WERI-Rb-1 (cell line): ENCODE results near the gene RHEBL1.

Source experiments
- DNase-seq: peaks from one replicate; pipeline ENCODE4 v3.0.0-alpha.2; 2020
- H3K27ac ChIP-seq: fragments of 250-450 bp; sonication (Bioruptor Pico); 2 replicates; pipeline ENCODE4 v1.5.1; 2020; ENCODE audit warnings: mild to moderate bottlenecking, moderate library complexity
- H3K27me3 ChIP-seq: fragments of 250-450 bp; sonication (Bioruptor Pico); 2 replicates; pipeline ENCODE4 v1.5.1; 2021; ENCODE audit warnings: mild to moderate bottlenecking, low read depth, moderate library complexity; ENCODE audit not compliant: insufficient read depth, severe bottlenecking
- H3K36me3 ChIP-seq: fragments of 250-450 bp; sonication (Bioruptor Pico); 2 replicates; pipeline ENCODE4 v1.5.1; 2020; ENCODE audit warnings: mild to moderate bottlenecking, moderate library complexity
- H3K4me3 ChIP-seq: 2 replicates; pipeline ENCODE4 v1.5.1; 2011; ENCODE audit warnings: low read depth, mild to moderate bottlenecking, control low read depth, low read length
- H3K9me3 ChIP-seq: fragments of 250-450 bp; sonication (Bioruptor Pico); 2 replicates; pipeline ENCODE4 v1.5.1; 2021; ENCODE audit warnings: mild to moderate bottlenecking, moderate library complexity; ENCODE audit not compliant: severe bottlenecking
- TF ChIP-seq, protein P1 (sequence below): IDR thresholded peaks from 2 replicates; pipeline ENCODE4 v1.5.1; 2011; ENCODE audit warnings: low read depth, mild to moderate bottlenecking, control low read depth, inconsistent platforms, low read length

RHEBL1 gene, protein sequence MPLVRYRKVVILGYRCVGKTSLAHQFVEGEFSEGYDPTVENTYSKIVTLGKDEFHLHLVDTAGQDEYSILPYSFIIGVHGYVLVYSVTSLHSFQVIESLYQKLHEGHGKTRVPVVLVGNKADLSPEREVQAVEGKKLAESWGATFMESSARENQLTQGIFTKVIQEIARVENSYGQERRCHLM

DNA sequence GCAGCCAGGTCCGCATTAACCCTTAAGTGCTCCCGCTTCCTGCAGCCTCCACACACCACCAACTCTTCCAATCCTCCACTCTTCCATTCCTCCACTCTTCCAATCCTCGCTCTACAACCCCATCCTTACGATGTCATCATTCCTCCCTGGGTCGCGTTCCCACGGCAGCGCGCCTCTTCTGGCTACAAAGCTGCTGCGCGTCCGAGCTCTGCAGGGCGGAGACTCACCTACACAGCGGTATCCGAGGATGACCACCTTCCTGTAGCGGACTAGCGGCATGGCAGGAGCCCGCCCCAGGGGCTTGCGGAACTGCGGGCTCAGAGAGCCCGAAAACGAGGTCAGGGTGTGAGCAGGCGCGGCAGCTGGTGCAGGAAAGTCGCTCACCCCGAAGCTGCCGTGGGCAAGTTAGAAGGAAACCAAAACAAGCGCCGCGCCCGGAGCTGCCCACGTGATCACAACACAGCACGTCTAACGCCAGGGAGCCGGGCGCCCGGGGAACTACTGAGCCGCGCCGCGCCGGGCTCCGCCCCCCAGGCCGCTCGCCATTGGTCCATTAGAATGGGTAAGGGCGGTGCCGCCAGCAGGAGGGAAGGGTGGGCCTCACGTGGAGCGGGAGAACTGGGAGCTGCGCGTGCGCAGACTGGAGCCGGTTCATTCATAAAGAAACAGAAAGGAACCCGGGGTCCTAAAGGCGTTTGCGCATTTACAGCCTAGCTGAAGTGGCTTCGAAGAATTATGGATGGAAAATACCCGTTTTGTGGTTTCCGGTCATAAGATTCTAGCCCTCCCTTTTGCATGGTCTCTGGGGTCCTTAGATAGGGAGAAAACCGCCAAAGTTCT, at the start of gene RHEBL1:
RHEBL1 (minus strand) TSS at position 473 of the 840 bp plus-strand sequence; CDS start at position 279, 194 bp downstream.
- TF ChIP-seq, protein P1, sequence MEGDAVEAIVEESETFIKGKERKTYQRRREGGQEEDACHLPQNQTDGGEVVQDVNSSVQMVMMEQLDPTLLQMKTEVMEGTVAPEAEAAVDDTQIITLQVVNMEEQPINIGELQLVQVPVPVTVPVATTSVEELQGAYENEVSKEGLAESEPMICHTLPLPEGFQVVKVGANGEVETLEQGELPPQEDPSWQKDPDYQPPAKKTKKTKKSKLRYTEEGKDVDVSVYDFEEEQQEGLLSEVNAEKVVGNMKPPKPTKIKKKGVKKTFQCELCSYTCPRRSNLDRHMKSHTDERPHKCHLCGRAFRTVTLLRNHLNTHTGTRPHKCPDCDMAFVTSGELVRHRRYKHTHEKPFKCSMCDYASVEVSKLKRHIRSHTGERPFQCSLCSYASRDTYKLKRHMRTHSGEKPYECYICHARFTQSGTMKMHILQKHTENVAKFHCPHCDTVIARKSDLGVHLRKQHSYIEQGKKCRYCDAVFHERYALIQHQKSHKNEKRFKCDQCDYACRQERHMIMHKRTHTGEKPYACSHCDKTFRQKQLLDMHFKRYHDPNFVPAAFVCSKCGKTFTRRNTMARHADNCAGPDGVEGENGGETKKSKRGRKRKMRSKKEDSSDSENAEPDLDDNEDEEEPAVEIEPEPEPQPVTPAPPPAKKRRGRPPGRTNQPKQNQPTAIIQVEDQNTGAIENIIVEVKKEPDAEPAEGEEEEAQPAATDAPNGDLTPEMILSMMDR: peak; percentile 36; the same call in 1 of the 2 replicates
- Histone ChIP-seq H3K9me3 (no peaks in the 10 kb centered on the region), H3K27ac (peak within 1 kb of the TSS; percentile 68), H3K36me3 (peaks cover 6% of the 10 kb centered on the region), H3K27me3 (no peaks in the 10 kb centered on the region), H3K4me3 (peak within 1 kb of the TSS; percentile 58)
- DNase-seq: peak; percentile 99

DNA sequence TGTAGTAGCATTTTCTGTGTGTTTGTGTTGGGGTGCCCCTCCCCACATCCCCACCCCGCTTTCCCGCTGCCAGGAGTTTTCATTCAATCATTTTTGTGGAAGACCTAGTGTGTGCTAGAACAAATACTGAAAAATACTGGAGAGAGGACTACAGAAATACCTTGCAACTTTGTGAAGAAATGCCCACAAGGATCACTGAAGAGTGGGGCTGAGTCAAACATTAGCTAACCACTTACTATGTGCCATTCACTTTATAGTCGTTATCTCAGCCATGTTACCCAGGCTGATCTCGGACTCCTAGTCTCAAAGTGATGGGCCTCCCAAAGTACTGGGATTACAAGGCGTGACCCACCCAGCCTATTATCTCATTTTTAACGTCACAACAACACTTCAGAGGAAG, 41.4 kb upstream of the RHEBL1 start:
- TF ChIP-seq, protein P1: no peak
- Histone ChIP-seq H3K9me3 (peaks cover 3% of the 10 kb centered on the region), H3K27ac (peak overlapping the region; percentile 36; the same call in 1 of the 2 replicates), H3K36me3 (peaks cover 6% of the 10 kb centered on the region; the same call in 1 of the 2 replicates), H3K4me3 (peak overlapping the region; percentile 98), H3K27me3 (no peaks in the 10 kb centered on the region)
- DNase-seq: no peak

DNA sequence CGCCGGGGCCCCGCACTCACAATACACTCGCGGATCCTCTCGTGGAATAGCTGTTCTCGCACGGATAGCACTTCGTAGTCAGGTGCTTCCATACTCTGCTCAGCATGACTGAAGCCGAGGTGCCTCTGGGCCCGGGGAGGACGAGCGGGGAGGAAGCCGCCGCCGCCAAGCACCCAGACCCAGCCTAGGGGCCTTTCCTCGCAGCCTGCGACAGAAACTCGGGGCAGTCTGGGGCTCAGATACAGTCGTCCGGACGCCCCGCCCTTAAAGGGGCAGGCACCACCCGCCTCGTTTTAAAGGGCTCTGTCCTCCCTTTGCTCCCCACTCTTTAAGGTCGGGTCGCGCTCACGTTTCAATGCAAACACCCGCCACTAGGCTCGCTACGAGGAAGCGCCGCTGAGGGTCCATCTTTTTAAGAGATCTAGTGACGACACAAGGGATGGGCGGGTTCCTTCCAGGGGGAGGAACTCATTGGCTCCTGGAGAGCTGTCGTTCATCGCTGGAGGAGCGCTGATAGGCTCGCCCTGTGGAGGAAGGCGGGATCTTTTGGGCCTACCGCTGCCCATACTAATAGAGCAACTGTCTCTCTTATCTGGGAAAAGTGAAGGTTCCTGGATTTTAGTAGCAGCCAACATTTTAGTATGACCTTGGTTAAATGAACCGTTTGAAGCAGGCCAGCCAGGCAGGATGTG, 40.8 kb upstream of the RHEBL1 start, which contains the start of gene LMBR1L:
LMBR1L (minus strand) TSS at position 384 of the 692 bp plus-strand sequence; CDS start at position 92, 292 bp downstream.
- H3K36me3 ChIP-seq: peaks cover 11% of the 10 kb centered on the region; the same call in 1 of the 2 replicates
- peak; percentile 96 for DNase-seq
- peak within 1 kb of the TSS; percentile 72 for H3K27ac ChIP-seq
- no peaks in the 10 kb centered on the region for H3K27me3 ChIP-seq
- H3K4me3 ChIP-seq: peak within 1 kb of the TSS; percentile 98
- H3K9me3 ChIP-seq: peaks cover 3% of the 10 kb centered on the region
- TF ChIP-seq, protein P1: peak; percentile 39; the same call in 1 of the 2 replicates

DNA sequence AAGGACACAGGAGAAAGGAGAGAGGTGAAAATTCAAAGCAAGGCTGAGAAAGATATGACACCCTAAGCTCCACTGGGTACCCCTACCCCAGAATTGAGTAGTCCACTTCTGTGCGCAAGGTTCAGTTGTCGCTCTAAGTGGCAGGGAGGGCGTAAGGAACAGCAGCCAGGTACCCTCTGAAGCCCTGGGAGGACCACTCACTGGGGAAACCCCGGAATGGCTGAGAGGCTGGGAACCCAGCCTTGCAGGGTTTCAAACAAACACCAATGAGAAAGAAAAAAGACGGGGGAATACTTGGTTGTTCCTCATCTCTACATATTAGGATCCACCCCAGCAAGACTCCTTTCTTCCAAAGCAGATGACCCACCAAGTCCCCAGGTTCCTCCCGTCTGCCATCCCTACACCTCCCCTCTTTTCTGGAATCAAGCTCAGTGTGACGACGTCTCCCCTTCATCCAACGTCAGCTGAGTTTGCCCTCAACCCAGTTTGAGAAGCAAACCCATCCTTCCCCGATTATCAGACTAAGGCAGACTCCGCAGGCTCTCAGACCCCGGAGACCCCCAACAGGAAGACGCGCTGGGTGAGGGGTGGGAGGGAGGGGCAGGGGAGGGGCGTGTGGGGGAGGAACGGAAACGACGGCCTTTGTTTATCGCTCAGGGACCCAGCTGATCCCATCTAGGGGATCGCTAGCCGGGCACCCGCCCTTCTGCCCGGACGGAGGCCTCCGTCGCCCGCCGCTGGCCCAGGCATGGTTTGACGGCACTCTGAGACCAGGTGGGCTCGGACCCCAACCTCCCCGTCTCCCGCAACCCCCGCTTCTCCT, 40.1 kb upstream of the RHEBL1 start:
- Histone ChIP-seq H3K27me3 (no peaks in the 10 kb centered on the region), H3K4me3 (peak overlapping the region; percentile 98), H3K36me3 (peaks cover 16% of the 10 kb centered on the region), H3K9me3 (peaks cover 3% of the 10 kb centered on the region), H3K27ac (peak overlapping the region; percentile 72)
- TF ChIP-seq, protein P1: no peak
- no peak for DNase-seq

DNA sequence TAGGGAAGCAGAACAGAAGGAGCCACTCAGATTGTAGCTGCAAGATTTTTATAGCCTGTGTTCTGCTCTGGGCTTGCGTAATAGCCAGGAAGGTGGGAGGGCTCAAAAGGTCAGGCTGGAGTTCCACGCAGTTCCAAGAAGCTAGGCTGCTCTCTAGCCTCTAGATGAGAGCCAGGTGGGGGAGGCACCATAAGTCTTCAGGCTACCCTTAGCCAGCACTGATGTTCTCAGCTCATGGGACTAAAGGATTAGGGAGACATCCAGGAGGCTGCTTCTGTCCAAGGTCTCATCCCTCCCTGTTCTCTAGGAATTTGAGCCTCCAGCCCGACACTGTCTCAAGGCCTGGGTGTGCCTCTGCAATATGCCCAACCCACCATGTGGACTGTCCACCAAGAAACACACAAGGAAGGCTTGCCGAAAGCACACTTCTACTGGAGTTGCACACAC, 39.2 kb upstream of the RHEBL1 start:
- Histone ChIP-seq H3K4me3 (no peak overlapping the region), H3K27me3 (no peaks in the 10 kb centered on the region), H3K27ac (no peak overlapping the region), H3K9me3 (peaks cover 3% of the 10 kb centered on the region), H3K36me3 (peaks cover 24% of the 10 kb centered on the region)
- TF ChIP-seq, protein P1: no peak
- DNase-seq: peak; percentile 53
